ENCODE data around the gene MDFIC.

Gene MDFIC

DNA sequence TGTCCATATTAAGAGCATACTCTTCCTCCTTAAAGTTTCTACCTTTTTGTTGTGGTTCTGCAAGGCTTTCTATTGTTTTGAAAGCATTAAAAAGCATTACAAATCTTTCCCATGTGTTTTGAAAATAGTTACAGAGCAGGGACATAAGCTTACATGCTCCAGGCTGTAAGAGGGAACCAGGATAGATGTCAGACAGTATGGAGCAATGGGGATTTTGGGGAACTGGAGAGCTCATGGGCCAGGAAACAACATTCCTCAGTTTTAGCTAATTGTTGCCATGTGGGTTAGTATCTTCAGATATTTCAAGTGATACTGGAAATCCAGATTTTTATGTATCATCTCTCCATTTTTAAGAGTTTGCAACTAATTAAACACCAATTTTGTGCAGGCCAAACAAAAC is 3.5 kb downstream of the MDFIC start:
- no peak for DNase-seq (ENCODE audit: low read depth in 2 of 2, low spot score in 1 of 2)

DNA sequence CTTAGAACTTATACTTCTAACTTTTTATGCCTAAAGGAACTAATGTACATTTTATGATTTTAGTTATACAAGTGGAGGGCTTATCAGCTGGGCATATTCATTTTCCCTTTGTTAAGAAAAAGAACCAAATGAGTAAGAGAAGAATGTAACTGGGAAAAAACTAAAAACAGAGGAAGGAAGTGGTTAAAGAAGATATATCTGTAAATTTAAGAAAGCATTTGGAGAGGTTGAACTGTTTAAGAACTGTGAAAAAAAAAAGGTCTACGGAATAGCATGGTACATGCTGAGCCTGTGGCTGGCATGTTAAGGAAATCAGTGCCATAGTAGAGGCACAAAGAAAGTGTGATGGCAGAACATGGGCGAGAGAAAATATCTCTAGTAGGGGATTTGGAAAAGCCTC is 6.2 kb downstream of the MDFIC start:
- no peak for DNase-seq (ENCODE audit: low read depth in 2 of 2, low spot score in 1 of 2)

DNA sequence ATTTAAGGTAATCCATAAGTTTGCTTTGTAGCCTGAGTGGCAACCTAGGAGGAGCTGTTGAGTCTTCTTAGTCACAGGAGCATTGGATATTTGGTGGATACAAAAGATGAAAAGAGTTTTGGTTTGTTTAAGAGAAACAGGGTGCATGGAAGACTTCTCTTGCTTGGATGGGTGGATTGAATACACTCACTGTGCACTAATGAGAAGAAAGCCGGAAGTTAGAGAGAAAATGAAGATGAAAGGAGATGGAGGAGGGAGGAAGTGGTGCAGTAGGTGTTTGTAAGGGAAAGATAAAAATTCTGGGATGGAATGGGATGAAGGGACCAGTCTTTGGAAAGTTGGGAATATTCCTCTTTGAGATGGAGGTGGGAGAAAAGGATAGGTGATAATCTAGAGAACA is 7.7 kb downstream of the MDFIC start:
- no peak for DNase-seq (ENCODE audit: low read depth in 2 of 2, low spot score in 1 of 2)

DNA sequence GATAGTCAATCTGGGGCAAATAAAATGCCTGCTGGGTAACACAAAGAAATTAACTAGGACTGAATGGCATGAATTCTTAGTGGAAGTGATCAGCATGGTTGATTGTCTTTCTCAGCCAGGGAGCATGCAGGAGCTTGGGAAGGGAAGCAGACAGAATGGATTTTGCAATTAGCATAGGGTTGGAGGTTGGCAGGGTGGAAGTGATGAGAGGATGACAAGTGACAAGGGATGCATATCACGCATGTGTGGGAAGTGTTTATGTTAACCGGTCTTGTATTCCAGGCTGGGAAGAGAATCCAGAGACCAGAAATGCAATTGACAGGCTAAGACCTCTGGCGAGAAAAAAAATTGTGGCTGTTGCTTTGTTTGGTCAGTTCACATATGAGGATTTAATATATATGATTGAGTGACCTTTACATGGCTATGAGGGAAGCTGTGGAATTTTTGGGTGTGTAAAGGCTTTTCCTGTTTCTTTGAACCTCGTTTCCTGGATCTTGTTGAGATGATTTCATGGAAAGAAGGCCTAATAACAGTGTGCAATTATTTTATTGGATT is 8.3 kb downstream of the MDFIC start:
- DNase-seq (ENCODE audit: low read depth in 2 of 2, low spot score in 1 of 2): no peak

DNA sequence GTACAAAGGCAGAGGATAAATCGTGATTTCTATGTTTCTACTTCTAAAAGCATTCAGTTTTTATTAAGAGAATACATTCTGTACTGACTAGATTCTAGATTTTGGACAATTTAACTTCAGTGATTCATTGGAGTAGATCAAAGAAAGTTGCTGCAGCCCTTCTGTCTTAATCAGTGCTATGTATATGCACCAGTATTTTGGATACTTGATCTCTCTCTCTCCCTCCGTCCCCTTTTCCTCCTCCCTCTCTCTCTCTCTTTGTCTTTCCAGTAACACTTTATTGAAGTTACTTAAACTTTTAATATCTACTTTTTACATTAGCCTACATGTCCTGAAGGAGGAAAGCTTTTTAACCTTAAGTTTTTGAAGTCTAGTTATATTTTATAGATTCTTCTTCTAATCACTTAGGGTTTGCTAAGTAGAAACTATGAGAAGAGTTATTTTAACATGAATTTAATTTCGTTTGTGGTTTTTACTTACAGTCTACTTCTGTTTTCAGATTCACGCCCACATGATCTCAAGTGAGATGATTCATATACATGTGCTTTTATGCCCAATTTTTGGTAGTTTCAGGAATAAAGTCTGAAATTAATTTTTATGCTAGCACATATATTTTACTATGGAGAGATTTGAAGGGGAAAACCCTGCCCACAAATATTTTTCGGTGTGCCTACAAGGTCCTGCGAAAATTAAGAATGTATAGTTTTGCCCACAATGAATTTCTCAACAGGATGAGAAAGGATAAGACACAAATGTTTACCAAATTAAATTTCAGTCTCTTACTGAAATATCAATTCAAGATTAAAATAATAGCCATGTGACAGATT is 9.1 kb downstream of the MDFIC start:
- no peak for DNase-seq (ENCODE audit: low read depth in 2 of 2, low spot score in 1 of 2)

- DNase-seq (ENCODE audit: low read depth in 2 of 2, low spot score in 1 of 2): no peak
Measured at GRCh38 chr7:114931656-114932011, 9.7 kb downstream of the MDFIC start.

GRCh38 chr7:114932991-114933390 is 11.1 kb downstream of the MDFIC start:
- DNase-seq (ENCODE audit: low read depth in 2 of 2, low spot score in 1 of 2): no peak

- no peak for DNase-seq (ENCODE audit: low read depth in 2 of 2, low spot score in 1 of 2)
Measured at GRCh38 chr7:114933658-114934057, 11.8 kb downstream of the MDFIC start.

GRCh38 chr7:114934086-114934485 is 12.2 kb downstream of the MDFIC start:
- DNase-seq (ENCODE audit: low read depth in 2 of 2, low spot score in 1 of 2): no peak

DNA sequence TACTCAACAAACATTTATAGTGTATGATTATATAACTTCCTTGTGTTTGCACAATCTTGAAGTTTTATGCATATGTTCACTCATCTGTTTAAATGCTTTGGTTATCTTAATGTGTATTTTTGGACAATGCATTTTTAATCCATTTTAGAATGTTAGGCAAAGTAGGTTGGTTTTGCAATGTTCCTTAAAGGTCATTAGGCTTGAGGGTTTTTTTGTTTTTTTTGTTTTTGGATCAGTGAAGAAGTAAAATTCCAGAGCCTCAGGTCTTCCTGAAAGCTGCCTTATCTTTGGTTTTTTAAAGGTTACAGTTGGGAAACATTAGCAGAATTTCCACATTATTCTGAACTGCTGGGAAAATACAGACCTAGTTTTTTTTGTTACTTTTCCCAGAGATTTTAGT is 12.8 kb downstream of the MDFIC start:
- DNase-seq (ENCODE audit: low read depth in 2 of 2, low spot score in 1 of 2): no peak

GRCh38 chr7:114936471-114936870 is 14.6 kb downstream of the MDFIC start:
- no peak for DNase-seq (ENCODE audit: low read depth in 2 of 2, low spot score in 1 of 2)

DNA sequence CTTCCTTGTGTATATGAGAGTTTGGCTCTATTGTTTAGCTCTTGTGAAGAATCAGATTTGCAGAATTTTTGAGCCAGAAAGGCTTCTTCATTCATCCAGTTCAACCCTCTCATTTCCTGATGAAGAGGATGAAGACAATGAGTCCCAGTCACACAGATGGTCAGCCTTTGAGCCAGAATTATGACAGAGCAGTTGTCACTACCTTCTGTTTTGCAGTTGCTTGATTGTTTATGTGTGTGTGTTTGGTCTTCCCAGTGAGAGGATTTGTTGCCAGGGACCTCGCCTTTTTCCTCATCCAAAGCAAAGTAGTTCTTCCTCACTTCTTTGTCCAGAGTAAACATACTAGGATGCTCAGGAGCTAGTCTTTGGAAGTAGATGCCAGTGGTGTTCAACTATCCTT is 15.6 kb downstream of the MDFIC start:
- no peak for DNase-seq (ENCODE audit: low read depth in 2 of 2, low spot score in 1 of 2)

DNA sequence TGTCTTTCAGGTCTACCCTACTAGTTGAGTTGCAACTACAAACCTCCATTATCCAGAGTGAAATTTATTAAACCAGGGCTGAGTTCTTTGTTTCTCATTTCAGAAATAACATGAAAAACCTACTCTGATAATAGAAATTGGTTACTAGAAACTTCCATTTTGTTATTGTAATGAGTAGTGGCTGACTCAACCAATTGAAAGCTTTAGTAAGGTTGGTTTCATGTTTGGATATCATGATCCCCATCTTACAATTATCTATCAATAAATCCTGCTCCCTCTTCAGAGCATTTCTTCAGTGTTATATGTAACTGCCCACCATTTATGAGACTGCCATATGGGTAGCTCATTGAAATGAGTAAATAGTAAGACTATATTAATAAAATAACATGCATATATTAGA is 16.9 kb downstream of the MDFIC start:
- DNase-seq (ENCODE audit: low read depth in 2 of 2, low spot score in 1 of 2): no peak

- no peak for DNase-seq (ENCODE audit: low read depth in 2 of 2, low spot score in 1 of 2)
Measured at GRCh38 chr7:114939484-114940097, 17.7 kb downstream of the MDFIC start.

GRCh38 chr7:114940220-114940619 is 18.3 kb downstream of the MDFIC start:
- DNase-seq (ENCODE audit: low read depth in 2 of 2, low spot score in 1 of 2): no peak

GRCh38 chr7:114941692-114942091 is 19.8 kb downstream of the MDFIC start:
- DNase-seq (ENCODE audit: low read depth in 2 of 2, low spot score in 1 of 2): no peak

DNA sequence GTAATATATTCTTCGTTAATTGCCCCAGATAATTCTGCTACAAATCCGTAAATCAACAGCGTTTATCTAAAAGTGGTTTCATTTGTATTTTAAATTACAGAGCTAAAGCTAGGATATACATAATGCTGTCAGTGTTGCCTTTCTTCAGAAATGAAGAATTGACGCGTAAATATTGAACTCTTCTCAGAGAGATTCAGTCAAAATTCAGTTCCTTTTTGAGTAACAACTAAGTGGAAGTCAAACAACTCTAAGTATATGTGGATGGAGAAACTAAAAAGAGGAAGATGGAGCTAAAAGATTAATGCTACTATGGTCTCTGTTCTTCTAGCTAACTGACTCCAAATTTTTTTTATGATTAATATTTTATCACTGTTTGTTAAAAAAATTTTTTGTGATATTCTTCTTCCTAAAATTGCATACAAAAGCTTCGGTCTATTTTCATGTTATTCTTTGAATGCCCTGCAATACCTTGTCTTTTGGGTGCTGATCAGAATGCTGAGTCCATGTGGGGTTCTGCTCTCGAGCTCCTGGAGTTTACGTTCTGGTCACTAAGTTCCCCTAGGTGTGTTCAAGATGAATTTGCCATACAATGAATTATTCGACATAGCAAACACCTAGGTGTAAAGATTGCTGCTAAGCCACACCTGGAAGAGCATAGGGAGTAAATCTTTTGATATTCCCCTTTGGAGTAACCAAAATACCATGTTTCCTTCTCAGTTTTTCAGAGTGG is 20.7 kb downstream of the MDFIC start:
- no peak for DNase-seq (ENCODE audit: low read depth in 2 of 2, low spot score in 1 of 2)

DNA sequence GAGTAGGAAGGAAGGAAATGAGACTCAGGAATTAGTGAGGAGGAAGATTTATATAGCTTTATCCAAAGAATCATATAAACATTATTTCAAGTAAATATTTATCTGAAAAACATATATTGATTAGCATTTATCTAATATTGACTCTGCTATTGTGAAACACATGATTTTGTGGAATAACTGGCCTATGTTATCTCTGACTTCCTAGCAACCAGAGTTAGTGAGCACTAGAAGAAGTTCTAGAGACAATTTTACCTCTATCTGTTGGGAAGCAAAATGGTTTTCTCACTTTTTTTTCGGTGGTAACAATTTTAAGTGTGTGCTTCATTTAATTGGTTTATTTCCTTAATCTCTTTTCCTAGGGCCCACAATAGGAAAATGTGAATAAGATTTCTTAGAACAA is 21.6 kb downstream of the MDFIC start:
- DNase-seq (ENCODE audit: low read depth in 2 of 2, low spot score in 1 of 2): no peak

- no peak for DNase-seq (ENCODE audit: low read depth in 2 of 2, low spot score in 1 of 2)
Measured at GRCh38 chr7:114943953-114944744, 22.3 kb downstream of the MDFIC start.

GRCh38 chr7:114944745-114945625 is 23.1 kb downstream of the MDFIC start:
- no peak for DNase-seq (ENCODE audit: low read depth in 2 of 2, low spot score in 1 of 2)

All from stimulated activated CD8-positive, alpha-beta memory T cell treated with anti-CD3 and anti-CD28 coated beads, Interleukin-4, amount 100 ng/mL, for 4 hours (primary cell).